Thoracic aorta (tissue), 2 donors: ENCODE measurements around the gene SSTR1. TPM values are rescaled to one million over a fixed set of nuclear protein-coding genes. Genes with fewer than 3 reads are reported as not detected.
A peak's percentile ranks its signal among the peaks of the same experiment; 100 is the strongest.

Source experiments
- ATAC-seq: fragments of 150-250 bp; one replicate; pipeline ENCODE4 v1.8.0; 2017; ENCODE audit warnings: low read depth; ENCODE audit not compliant: insufficient number of reproducible peaks, low FRiP score
- DNase-seq: peaks from one replicate; pipeline ENCODE4 v3.0.0-alpha.2; 2020; ENCODE audit warnings: low spot score
- H3K27ac ChIP-seq, 2 donors: fragments of 200-600 bp; sonication (generic); 1 replicate in 1 of 2; 2 replicates in 1 of 2; pipeline ENCODE4 v1.5.1; 2016; ENCODE audit warnings: mild to moderate bottlenecking in 2 of 2, moderate library complexity in 2 of 2
- H3K27me3 ChIP-seq: fragments of 200-600 bp; sonication (generic); replicated peaks from 2 replicates; pipeline ENCODE4 v1.6.0; 2016; ENCODE audit warnings: mild to moderate bottlenecking; ENCODE audit not compliant: insufficient read depth
- H3K36me3 ChIP-seq: fragments of 200-600 bp; sonication (generic); one replicate; pipeline ENCODE4 v1.5.1; 2016
- H3K4me1 ChIP-seq, 2 donors: fragments of 200-600 bp; sonication (generic); 1 replicate in 1 of 2; 2 replicates in 1 of 2; pipeline versions ENCODE4 v1.5.1 to v1.6.0; 2016; ENCODE audit warnings: low read depth in 2 of 2, mild to moderate bottlenecking in 1 of 2; ENCODE audit not compliant: control insufficient read depth in 1 of 2
- H3K4me3 ChIP-seq: fragments of 200-600 bp; sonication (generic); 2 replicates; pipeline ENCODE4 v1.5.1; 2016; ENCODE audit warnings: mild to moderate bottlenecking
- H3K9me3 ChIP-seq: fragments of 200-600 bp; sonication (generic); 2 replicates; pipeline ENCODE4 v1.5.1; 2016
- CTCF ChIP-seq: fragments of 200-600 bp; sonication (generic); IDR thresholded peaks from one replicate; pipeline ENCODE4 v1.5.1; 2019; ENCODE audit warnings: antibody characterized with exemption
- total RNA-seq, 2 donors: library from RNA; depleted of rRNA; stranded (reverse); fragments of >200 nt; gene quantifications; one replicate each; pipeline versions ENCODE4 v1.1.0 to v1.2.3, GENCODE V29; 2016

The SSTR1 gene, protein sequence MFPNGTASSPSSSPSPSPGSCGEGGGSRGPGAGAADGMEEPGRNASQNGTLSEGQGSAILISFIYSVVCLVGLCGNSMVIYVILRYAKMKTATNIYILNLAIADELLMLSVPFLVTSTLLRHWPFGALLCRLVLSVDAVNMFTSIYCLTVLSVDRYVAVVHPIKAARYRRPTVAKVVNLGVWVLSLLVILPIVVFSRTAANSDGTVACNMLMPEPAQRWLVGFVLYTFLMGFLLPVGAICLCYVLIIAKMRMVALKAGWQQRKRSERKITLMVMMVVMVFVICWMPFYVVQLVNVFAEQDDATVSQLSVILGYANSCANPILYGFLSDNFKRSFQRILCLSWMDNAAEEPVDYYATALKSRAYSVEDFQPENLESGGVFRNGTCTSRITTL
- total RNA-seq, result under 1 TPM; 0.85 to 0.95 TPM

GRCh38 chr14:38207736-38208617 lies at the start of gene SSTR1:
Gene SSTR1, plus strand, starts transcription at chr14:38207904. Its CDS starts 1,486 bp downstream, at chr14:38209390.
- ATAC-seq (no peak), DNase-seq (no peak)
- peaks cover 4% of the 10 kb centered on the region for H3K9me3 ChIP-seq
- H3K27ac ChIP-seq, result no peak within 1 kb of the TSS
- no peaks in the 10 kb centered on the region for H3K36me3 ChIP-seq
- peak within 1 kb of the TSS; percentile 71 for H3K4me3 ChIP-seq
- no peak for TF ChIP-seq CTCF
- peaks cover 4 to 34% of the 10 kb centered on the region in 2 donors for H3K4me1 ChIP-seq
- H3K27me3 ChIP-seq, result no peaks in the 10 kb centered on the region

DNA sequence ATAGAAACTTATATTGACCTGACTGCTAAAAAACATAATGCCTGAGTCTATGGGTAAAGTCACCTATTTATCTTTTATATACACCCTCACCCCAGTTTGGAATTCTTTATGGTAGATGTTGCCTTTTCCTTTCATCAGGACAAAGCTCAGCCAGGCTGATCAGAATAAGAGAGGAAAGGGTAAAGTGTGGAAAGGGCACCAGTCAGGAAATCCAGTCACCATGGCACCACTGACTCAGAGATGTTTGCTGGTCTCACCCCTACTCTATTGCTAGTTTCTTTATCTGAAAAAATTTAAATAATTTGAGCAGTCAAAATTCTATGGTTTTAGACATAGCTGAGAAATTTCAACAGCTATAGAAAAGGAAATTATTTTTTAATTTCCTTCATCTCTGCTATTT lies 49.2 kb upstream of the SSTR1 start:
- H3K4me3 ChIP-seq, result no peak overlapping the region
- no peak overlapping the region for H3K27ac ChIP-seq
- no peak for TF ChIP-seq CTCF
- DNase-seq, result no peak
- H3K4me1 ChIP-seq, result no peaks in the 10 kb centered on the region
- no peaks in the 10 kb centered on the region for H3K27me3 ChIP-seq
- no peaks in the 10 kb centered on the region for H3K9me3 ChIP-seq
- no peaks in the 10 kb centered on the region for H3K36me3 ChIP-seq
- no peak for ATAC-seq

GRCh38 chr14:38168416-38168815 lies 39.3 kb upstream of the SSTR1 start:
- H3K9me3 ChIP-seq, result no peaks in the 10 kb centered on the region
- no peak for TF ChIP-seq CTCF
- no peaks in the 10 kb centered on the region for H3K36me3 ChIP-seq
- DNase-seq (no peak), ATAC-seq (no peak)
- H3K4me1 ChIP-seq, result no peaks in the 10 kb centered on the region
- H3K27me3 ChIP-seq, result no peaks in the 10 kb centered on the region
- no peak overlapping the region for H3K4me3 ChIP-seq
- H3K27ac ChIP-seq, result no peak overlapping the region

- Histone ChIP-seq H3K27me3 (no peaks in the 10 kb centered on the region), H3K4me3 (no peak overlapping the region), H3K27ac (no peak overlapping the region), H3K4me1 (no peaks in the 10 kb centered on the region), H3K36me3 (no peaks in the 10 kb centered on the region), H3K9me3 (no peaks in the 10 kb centered on the region)
- DNase-seq (no peak), ATAC-seq (no peak)
- TF ChIP-seq CTCF, result no peak
These were observed 36.5 kb upstream of the SSTR1 start for GRCh38 chr14:38171197-38171596.

- Histone ChIP-seq H3K27me3 (no peaks in the 10 kb centered on the region), H3K4me3 (no peak overlapping the region), H3K36me3 (no peaks in the 10 kb centered on the region), H3K9me3 (no peaks in the 10 kb centered on the region), H3K4me1 (no peaks in the 10 kb centered on the region), H3K27ac (no peak overlapping the region)
- ATAC-seq, result no peak
- TF ChIP-seq CTCF, result no peak
- DNase-seq, result no peak
These were observed 33.0 kb upstream of the SSTR1 start for GRCh38 chr14:38174711-38175110.
